Heart left ventricle (tissue), 16 donors: ENCODE results near the gene MB. TPM values are rescaled to one million over a fixed set of nuclear protein-coding genes. Genes with fewer than 3 reads are reported as not detected.

ENCODE experiments used
- ATAC-seq, 4 donors: fragments of 200-7000 bp; cut with Tn5 transposase; one replicate each; pipeline ENCODE4 v1.9.1; 2020 to 2022; ENCODE audit warnings: moderate library complexity in 4 of 4, mild to moderate bottlenecking in 3 of 4, moderate number of reproducible peaks in 1 of 4
- DNase-seq, 5 donors: peaks; one replicate each; pipeline ENCODE4 v3.0.0-alpha.2; 2020
- H3K27ac ChIP-seq, 12 donors: fragments of 200-600 bp; sonication (generic) in 4 of 12; one replicate each; pipeline versions ENCODE4 v1.5.0 to v1.8.0; 2016 to 2022; ENCODE audit warnings: mild to moderate bottlenecking in 2 of 12
- H3K27me3 ChIP-seq, 9 donors: fragments of 200-600 bp; sonication (generic) in 2 of 9; one replicate each; pipeline versions ENCODE4 v1.5.1 to v1.8.0; 2016 to 2022; ENCODE audit warnings: mild to moderate bottlenecking in 3 of 9
- H3K36me3 ChIP-seq, 9 donors: fragments of 200-600 bp; sonication (generic) in 2 of 9; one replicate each; pipeline versions ENCODE4 v1.5.0 to v1.8.0; 2018 to 2022; ENCODE audit warnings: mild to moderate bottlenecking in 2 of 9
- H3K4me1 ChIP-seq, 12 donors: fragments of 200-600 bp; sonication (generic) in 4 of 12; one replicate each; pipeline versions ENCODE4 v1.5.0 to v1.8.0; 2016 to 2022; ENCODE audit warnings: mild to moderate bottlenecking in 3 of 12
- H3K4me3 ChIP-seq, 12 donors: fragments of 200-600 bp; sonication (generic) in 4 of 12; one replicate each; pipeline versions ENCODE4 v1.5.0 to v1.8.0; 2017 to 2022; ENCODE audit warnings: mild to moderate bottlenecking in 9 of 12, moderate library complexity in 4 of 12
- H3K9me3 ChIP-seq, 12 donors: fragments of 200-600 bp; sonication (generic) in 4 of 12; one replicate each; pipeline versions ENCODE4 v1.5.0 to v1.8.0; 2016 to 2022; ENCODE audit warnings: mild to moderate bottlenecking in 1 of 12
- CTCF ChIP-seq, 12 donors: fragments of 200-600 bp; sonication (generic) in 4 of 12; IDR thresholded peaks; one replicate each; pipeline versions ENCODE4 v1.5.0 to v1.8.0; 2018 to 2022; ENCODE audit warnings: antibody characterized with exemption in 12 of 12, mild to moderate bottlenecking in 5 of 12
- POLR2A ChIP-seq, 2 donors: fragments of 450-650 bp; IDR thresholded peaks; one replicate each; pipeline ENCODE4 v1.6.1; 2017; ENCODE audit warnings: antibody characterized with exemption in 2 of 2, mild to moderate bottlenecking in 2 of 2, moderate library complexity in 2 of 2
- WGBS, 4 donors: extraction: QIAGEN DNeasy Blood & Tissue Kit in 2 of 4; methylation state at CpG; one replicate each; pipeline versions ENCODE4 v1.1.5 to v1.1.7; 2013 to 2018; 5-methylcytosine and 5-hydroxymethylcytosine counted together
- intact Hi-C, 10 donors: fragments of 100-400 bp; cut with DNase I; formaldehyde crosslinking; loops; one replicate each; pipeline versions ENCODE4 v1.11.1 to v1.14.2; 2022
- polyA plus RNA-seq, 2 donors: library from polyadenylated mRNA; stranded (reverse); fragments of 200-250 nt; gene quantifications; one replicate each; pipeline ENCODE4 v1.2.3, GENCODE V29; 2013
- total RNA-seq, 9 donors: library from RNA; depleted of rRNA in 2 of 9; stranded (reverse); fragments of >200 nt in 2 of 9; fragmentation: NEBNext Ultra II Directional in 3 of 9; extraction: Animal tissue kit (Norgen Biotek cat#: 25700) in 3 of 9; gene quantifications; one replicate each; pipeline versions ENCODE4 v1.1.0 to v1.2.4, GENCODE V29; 2016 to 2023
- donor health status: ischemic (EF 13 %, LVEDD 7.1; RV severe dilation, severe dysfunction).
- donor health status: healthy with polysubstance abuse.
- donor health status: DM: no; HTN: yes; CAD: no.
- donor health status: DM: no; HTN: no; CAD: no.
- donor health status: ischemic (EF 25% LVEDD 6.9; RV normal size, moderate dysfunction).
- donor health status: ischemic (EF 25% LVEDD 5.7; RV mildly dilated, moderate dysfunction).
- donor health status: healthy.
- donor health status: DM: yes; HTN: yes; CAD: no.
- donor health status: ischemic (EF 35%, LVEDD 5.7; RV mildly dilated, moderate dysfunction).
- donor health status: nonischemic (EF 11% LVEDD 7.7; RV severe dilation, severe dysfunction).
- donor health status: DM: yes; HTN: yes; CAD: no.
- donor health status: PGD.
- donor health status: ischemic (EF 29% LVEDD 5.4; RV normal size, mild dysfunction).
- donor health status: nonischemic (EF 23%, LVEDD 6.1; RV moderate dilation, normal function).

Gene MB
- total and polyA plus RNA-seq, 11 donors, result 6,181 to 16,840 (median 13,341) TPM

DNA sequence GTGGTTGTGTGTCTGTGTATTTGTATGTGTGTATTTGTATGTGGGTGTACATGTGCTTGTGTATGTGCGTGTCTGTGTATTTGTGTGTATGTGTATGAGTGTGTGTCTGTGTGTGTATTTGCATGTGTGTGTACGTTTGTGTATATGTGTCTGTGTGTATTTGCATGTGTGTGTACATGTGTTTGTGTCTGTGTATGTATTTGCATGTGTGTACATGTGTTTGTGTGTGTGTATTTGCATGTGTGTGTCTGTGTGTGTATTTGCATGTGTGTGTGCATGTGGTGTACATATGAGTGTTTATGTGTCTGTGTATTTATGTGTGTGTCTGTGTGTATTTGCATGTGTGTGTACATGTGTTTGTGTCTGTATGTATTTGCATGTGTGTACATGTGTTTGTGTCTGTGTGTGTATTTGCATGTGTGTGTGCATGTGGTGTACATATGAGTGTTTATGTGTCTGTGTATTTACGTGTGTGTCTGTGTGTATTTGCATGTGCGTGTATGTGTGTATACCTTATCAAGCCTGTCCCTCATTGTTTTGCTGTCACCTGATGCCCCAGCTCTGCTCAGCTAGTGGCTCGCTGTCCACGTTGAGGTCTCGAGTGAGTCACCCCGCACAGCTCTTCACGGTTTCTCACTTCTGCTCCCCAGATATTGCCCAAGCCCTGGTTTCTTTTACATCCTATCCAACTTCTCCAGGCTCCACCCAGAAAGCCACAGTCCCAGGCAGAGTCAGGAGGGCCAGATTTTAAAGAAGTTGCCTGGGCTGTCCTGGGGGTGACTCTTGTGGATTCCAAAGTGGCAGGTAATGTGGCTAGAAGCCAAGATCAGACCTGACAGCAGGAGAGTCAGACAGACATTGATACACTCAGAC, 15.2 kb downstream of the MB start:
- H3K4me3 ChIP-seq, result no peak overlapping the region
- ATAC-seq (peak in 2 of 4 donors; percentile 1 to 2), DNase-seq (no peak)
- 55 to 61% (median 57%) methylated on average over 9 of the region's 9 CpGs for WGBS, 4 donors
- intact Hi-C loops, result no loop called here
- H3K4me1 ChIP-seq, result peaks cover 0 to 70% (median 25%) of the 10 kb centered on the region in 12 donors
- no peak for TF ChIP-seq CTCF (IDR thresholded peaks at IDR 0.05)
- no peak for TF ChIP-seq POLR2A (IDR thresholded peaks at IDR 0.05)
- H3K9me3 ChIP-seq, result no peaks in the 10 kb centered on the region
- H3K27ac ChIP-seq, result peak overlapping the region in 6 of 12 donors; percentile 12 to 62 (median 38)
- no peaks in the 10 kb centered on the region for H3K27me3 ChIP-seq
- H3K36me3 ChIP-seq, result peaks cover 0 to 15% (median 0%) of the 10 kb centered on the region in 9 donors

GRCh38 chr22:35601013-35601580, 16.0 kb downstream of the MB start:
- WGBS, 4 donors, result 94 to 96% (median 96%) methylated on average over 5 of the region's 5 CpGs
- H3K27me3 ChIP-seq, result no peaks in the 10 kb centered on the region
- DNase-seq (no peak), ATAC-seq (no peak)
- no peak for TF ChIP-seq CTCF (IDR thresholded peaks at IDR 0.05)
- TF ChIP-seq POLR2A (IDR thresholded peaks at IDR 0.05), result no peak
- peak overlapping the region in 1 of 12 donors; percentile 35 for H3K27ac ChIP-seq
- peaks cover 0 to 68% (median 22%) of the 10 kb centered on the region in 12 donors for H3K4me1 ChIP-seq
- H3K4me3 ChIP-seq, result no peak overlapping the region
- no peaks in the 10 kb centered on the region for H3K9me3 ChIP-seq
- H3K36me3 ChIP-seq, result peaks cover 0 to 10% (median 0%) of the 10 kb centered on the region in 9 donors
- intact Hi-C loops, result no loop called here

- Histone ChIP-seq H3K4me3 (no peak overlapping the region), H3K4me1 (peaks cover 0 to 68% (median 19%) of the 10 kb centered on the region in 12 donors), H3K9me3 (no peaks in the 10 kb centered on the region), H3K27me3 (no peaks in the 10 kb centered on the region), H3K36me3 (peaks cover 0 to 10% (median 0%) of the 10 kb centered on the region in 9 donors), H3K27ac (peak overlapping the region in 2 of 12 donors; percentile 13 to 35)
- TF ChIP-seq POLR2A (IDR thresholded peaks at IDR 0.05) (no peak), CTCF (IDR thresholded peaks at IDR 0.05) (no peak)
- no peak for ATAC-seq
- intact Hi-C loops, result no loop called here
- 74 to 77% (median 76%) methylated on average over 12 of the region's 12 CpGs for WGBS, 4 donors
- DNase-seq, result no peak
Observed at GRCh38 chr22:35600476-35600875, 16.7 kb downstream of the MB start.

DNA sequence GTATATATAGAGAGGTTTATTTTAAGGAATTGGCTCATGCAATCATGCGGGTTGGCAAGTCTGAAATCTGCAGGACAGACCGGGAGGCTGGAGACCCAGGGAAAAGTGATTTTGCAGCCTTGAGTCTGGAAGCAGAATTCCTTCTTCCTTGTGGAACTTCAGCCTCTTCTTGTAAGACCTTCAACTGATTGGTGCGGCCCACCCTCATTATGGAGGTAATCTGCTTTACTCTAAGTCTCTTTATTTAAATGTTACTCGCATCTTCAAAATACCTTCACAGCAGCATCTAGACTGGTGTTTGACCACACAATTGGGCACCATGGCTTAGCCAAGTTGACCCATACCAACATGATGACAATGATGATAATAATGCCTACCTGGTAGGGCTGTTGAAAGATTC, 17.8 kb downstream of the MB start:
- DNase-seq (peak in 1 of 5 donors; percentile 17), ATAC-seq (no peak)
- peaks cover 0 to 68% (median 12%) of the 10 kb centered on the region in 12 donors for H3K4me1 ChIP-seq
- H3K4me3 ChIP-seq, result no peak overlapping the region
- no peak for TF ChIP-seq POLR2A (IDR thresholded peaks at IDR 0.05)
- no peak for TF ChIP-seq CTCF (IDR thresholded peaks at IDR 0.05)
- intact Hi-C loops, result no loop called here
- H3K27me3 ChIP-seq, result no peaks in the 10 kb centered on the region
- WGBS, 4 donors, result 68 to 73% (median 72%) methylated on average over 4 of the region's 4 CpGs
- peak overlapping the region in 8 of 12 donors; percentile 1 to 88 (median 64) for H3K27ac ChIP-seq
- H3K9me3 ChIP-seq, result no peaks in the 10 kb centered on the region
- H3K36me3 ChIP-seq, result peaks cover 0 to 10% (median 0%) of the 10 kb centered on the region in 9 donors
